GM21390 (cell line): ENCODE measurements around the gene EML1.

Experiments used
- ATAC-seq: cut with Tn5 transposase; IDR thresholded peaks from one replicate; pipeline ENCODE4 v1.9.1; 2021; ENCODE audit not compliant: unreplicated experiment

Gene EML1

DNA sequence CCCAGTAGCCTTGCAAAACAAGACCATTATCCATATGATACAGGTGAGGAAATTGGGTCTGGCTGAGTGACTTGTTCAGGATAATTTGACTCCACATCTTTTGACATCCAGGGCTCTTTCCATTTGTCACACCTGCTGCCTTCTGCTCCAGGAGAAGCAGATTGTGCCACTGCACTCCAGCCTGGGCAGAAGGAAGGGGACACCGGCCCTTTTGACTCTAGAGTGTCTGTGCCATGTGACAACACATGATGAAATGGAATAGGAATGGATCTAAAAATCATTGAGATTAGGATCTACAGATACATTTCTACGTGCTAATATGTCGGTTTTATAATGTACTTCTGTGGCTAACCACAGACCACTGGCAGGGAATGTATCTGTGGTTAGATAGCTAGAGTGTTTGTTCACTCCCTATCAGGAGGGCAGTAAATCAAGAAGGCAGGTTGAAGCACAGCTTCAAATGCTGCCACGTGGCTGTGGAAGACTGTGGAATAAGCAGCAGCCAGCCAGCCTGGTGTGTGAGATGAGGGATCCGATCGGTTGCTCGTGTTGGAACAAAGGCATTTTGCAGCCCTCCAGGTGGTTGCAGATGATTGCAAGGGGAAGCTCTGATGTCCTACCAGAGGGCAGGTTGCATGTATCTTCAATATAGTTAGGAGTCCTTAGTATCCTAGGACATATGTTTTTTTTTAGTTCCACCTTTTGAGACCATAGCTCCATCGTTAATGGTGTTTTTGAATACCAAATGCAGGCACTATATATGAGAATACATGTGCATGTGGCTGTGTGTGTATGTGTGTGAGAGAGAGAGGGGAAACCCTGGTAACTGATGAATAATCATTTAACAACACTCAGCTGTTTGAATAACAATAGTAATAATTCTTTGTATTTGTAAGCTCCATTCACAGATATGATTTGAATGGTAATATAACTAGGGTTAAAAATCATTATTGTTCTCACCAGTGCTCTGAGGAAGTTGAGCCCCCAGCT is 28.6 kb downstream of the EML1 start:
- ATAC-seq, result no peak

DNA sequence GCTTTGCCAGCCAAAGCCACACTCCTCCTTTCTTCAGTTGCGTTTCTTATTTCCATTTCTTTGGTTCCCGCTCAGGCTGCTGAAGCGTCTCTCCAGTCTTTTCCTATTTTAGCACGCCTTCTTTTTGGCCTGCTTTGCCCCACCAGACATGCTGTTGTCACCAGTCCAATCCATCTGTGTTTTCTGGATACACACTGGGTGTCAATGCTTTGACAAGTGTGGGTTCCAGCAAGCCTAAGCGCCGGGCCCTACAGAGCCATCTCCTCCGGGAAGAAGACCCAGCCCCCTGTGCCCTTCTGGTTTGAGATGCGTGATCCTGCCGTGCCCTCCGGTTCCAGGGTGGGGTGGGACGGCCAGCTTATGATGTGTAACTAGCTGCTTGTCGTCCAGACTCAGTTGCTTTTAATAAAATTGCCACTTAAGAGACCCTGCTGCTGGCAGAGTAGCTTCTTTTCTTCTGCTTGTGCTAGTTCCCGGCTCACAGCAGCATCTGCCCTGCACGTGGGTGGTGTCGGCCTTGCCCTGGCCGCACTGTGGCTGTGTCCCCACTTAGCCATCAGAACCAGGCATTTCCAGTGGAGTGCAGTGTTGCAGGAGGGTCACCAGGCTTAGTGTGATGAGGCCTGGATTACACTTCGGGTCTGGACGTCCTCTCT is 29.7 kb downstream of the EML1 start:
- no peak for ATAC-seq

DNA sequence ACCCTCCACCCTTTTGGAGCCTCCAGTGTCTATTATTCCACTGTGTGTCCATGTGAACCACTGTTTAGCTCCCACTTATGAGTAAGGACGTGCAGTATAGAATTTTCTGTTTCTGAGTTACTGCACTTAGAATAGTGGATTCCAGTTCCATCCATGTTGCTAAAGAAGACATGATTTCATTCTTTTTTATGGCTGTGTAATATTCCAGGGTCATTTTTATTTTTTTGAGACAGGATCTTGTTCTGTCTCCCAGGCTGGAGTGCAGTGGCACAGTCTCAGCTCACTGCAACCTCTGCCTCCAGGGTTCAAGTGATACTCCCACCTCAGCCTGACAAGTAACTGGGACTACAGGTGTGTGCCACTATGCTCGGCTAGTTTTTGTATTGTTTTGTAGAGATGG is 31.6 kb downstream of the EML1 start:
- no peak for ATAC-seq

DNA sequence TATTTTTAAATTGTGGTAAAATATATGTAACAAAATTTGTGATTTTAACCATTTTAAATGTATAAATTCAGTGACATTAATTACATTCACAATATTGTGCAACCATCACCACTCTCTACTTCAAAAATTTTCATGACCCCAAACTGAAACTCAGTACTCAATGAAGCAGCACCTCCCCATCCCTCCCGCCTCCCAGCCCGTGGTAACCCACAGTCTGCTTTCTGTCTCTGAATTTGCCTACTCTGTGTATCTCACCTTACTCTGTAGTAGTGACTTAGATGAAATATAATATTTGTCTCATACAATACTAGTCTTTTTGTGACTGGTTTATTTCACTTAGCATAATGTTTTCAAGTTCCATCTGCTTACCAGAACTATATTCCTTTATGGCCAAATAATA is 36.2 kb downstream of the EML1 start:
- no peak for ATAC-seq

DNA sequence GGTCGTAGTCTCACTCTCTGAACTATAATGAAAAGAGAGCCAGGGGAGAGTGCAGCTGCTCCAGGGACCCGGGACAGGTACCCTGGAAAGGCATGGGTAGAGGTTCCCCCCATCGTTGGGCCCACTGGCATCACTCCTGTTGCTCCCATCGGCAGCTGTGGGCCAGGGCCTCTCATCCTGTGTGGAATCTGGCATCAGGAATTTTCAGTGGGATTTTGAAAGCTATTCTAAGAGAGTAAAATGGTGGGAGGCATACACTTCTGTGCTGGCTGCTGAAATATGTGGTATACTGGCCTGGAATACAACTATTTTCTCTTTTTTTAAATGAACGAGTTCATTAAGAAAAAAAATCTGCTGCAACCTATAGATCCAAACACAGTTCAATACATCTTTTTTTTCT is 38.1 kb downstream of the EML1 start:
- no peak for ATAC-seq

DNA sequence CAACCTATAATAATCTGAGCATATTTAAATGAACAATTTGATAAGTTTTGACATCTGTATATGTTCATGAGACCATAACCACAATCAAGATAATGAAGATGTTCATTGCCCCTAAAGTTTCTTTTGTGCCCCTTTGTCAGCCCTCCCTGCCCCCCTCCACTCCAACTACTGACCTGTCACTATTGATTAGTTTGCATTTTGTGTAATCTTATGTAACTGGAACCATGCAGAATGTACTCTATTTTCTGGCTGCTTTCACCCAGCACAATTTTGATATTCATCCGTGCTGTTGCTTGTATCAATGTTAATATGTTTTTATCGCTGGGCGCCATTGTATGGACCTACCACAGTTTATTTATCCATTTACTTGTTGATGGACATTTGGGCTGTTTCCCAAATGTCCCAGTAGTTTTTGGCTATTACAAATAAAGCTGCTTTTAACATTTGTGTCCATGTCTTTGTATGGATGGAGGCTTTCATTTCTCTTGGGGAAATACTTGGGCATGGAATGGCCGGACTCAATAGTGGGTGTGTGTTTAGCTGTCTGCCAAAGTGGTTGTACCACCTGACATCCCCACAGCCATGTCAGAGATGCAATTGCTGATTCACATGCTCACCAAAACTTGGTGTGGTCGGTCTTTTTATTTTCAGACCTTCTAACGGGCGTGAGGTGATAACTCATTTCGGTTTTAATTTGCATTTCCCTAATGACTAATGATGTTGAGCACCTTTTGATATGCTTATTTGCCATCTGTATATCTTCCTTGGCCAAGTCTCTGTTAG is 38.9 kb downstream of the EML1 start:
- no peak for ATAC-seq

DNA sequence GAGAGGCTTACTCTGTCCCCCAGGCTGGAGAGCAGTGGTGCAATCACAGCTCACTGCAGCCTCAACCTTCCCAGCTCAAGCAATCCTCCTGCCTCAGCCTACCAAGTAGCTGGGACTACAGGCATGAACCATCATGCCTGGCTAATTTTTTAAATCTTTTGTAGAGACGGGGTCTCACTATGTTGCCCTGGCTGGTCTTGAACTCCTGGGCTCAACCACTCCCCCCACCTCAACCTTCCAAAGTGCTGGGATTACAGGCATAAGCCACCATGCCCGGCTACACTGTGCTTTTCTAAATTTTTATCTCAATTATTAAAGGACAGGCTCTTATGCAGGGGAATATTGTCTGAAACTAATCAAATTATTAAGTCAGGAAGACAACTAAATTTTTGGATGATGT is 44.6 kb downstream of the EML1 start:
- no peak for ATAC-seq

DNA sequence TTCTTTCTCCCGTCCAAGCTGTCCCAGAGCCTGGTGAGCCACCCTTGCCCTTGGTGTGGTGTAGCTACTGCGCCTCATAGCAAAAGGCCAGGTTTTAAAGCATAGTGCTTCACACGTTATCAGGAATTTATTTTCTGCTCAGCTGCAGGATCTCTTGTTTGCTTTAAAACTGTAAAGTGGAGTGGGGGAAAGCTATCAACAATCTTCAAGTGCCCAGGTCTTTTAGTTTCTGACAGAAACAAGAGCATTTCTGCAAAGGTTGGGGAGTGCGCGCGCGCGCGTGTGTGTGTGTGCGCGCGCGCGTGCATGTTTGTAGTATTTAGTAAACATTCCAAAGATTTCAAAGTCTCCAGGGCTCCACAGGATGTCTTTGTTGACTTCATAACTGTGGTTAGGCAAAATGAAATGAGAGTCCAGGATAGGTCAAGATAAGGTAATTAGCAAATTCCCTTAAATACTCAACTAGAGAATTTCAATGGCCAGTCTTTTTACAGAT is 45.5 kb downstream of the EML1 start:
- ATAC-seq, result no peak

DNA sequence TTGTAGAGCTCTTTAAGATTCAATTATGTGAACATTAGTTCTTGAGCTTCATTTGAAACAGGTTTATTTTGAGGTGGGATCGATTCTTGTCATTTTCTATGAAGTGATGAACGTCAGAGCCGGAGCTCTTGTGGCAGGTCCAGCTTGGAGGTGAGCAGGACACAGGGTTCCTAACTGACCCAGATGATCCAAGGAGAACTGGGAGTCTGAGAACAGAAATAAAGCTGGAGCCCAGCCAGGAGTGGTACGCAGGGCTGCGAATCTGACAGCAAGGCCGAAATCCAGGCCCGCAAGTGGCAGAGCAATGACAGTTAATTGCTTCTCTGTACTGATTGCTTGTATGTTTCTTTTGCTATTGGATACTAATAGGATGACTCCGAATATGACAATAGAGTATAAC is 46.5 kb downstream of the EML1 start:
- no peak for ATAC-seq

DNA sequence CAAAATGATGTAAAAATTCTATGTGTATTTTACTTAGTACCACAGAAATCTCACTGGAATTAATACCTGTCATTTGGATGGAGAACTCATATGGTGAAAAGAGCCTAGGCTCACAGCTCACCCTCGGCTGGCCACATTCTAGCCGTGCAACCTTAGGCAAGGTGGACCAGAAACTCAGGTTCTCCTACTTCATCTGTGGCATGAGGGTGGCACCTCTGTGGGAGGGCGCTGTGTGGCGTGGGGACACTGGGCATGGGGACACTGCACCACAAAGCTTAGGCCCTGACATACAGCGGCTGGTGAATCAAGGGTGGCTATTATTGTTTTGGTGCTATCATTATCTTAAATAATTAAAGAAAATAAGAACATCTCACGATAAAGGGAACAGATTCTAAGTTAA is 47.1 kb downstream of the EML1 start:
- ATAC-seq, result no peak

DNA sequence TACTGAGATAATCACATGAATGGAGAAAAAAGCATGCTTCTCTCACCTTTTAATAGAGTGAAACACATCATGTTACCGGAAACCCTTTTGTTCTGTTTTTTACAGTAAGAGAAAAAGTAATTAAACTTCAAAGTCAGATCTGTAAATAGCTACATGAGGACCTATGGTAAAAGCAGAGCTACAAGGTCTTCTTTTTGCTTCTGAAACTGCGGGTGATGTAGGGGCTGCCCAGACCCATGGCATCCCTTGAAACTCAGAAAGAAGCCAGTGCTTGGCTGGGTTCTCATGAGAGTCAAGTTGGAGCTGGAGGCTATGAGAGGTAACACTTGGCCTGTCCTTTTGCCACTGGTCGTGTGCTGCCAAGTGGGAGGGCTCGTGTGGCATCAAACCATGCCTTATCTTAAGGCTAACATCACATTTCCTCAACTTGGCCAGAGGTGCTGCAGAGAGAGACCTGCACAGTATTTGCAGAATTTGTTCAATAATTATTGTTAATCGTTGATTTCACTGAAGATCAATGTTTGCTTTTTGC is 47.6 kb downstream of the EML1 start:
- no peak for ATAC-seq

DNA sequence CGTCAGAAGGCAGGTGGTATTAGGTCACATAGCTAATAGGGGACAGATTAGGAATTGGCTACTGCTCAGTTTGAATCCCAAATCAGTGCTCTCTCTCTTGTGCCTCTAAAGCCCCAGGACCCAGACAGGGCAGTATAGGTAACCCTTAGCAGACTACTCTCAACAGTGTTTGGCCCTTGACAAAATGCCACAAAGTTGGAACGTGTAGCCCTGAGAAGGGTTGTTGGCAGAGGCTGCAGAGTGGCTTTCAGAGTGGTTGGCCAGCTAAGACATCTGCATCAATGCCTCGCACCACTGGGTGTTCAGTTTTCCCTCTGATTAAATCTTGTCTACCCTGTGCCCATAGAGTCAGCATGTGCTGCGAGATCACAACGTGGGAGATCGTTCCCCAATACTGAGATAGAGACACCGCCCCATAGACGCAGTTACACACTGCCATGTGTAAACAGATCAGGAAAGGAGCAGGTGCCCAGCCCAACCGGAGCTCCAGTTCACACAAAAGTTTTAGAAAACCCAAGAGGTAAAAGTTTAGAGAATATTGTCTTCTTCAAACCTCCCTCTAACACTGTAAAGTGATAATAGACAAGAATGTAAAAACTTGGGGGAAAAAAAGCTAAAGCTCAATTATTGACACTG is 48.3 kb downstream of the EML1 start:
- ATAC-seq, result no peak

DNA sequence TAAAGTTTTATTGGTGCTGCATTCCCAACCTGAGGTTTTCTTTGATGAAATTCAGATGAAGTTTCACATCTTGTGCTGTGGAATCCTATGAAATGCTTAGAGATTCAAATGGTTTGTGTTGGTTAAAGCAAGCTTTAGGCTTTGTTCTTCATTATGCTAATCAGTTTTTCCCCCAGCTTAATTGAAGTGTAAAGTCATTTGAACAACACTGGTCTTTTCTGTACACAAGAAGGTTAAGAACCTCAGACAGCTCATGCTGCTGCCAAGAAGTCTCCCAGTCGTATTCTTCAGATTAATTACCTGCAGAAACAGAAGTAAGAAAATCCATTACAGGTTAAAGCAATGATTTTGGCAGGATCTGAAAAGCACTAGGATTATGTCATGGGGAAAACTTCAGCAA is 48.9 kb downstream of the EML1 start:
- no peak for ATAC-seq

DNA sequence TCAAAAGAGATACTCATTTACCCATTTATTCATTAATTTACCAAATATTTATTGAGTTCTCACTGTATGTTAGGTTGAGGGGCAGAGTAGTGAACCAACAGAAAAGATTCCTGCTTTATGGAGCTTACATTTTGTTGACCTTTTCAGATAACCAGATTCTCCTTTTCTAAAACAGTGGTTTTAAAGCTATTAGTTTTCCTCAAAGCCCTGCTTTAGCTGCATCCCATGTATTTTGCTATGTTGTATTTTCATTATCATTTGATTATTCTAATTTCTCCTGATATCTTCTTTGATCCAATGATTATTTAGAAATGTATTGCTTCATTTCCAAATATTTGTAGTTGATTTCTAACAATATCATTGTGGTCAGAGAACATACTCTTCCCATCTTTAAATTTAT is 53.6 kb downstream of the EML1 start:
- no peak for ATAC-seq

DNA sequence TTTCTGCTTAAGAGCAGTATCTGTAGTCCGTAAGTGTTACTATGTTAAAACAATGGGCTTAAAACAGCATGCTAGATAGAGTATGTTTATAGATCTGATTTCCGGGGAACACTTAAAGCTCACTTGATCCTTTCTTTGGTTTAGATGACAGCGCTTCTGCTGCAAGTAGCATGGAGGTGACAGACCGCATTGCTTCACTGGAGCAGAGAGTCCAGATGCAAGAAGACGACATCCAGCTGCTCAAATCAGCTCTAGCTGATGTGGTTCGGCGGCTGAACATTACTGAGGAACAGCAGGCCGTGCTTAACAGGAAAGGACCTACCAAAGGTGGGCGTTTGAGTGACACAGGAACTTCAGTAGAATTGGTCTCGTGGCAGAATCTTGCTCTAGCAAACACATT is 57.5 kb downstream of the EML1 start:
- ATAC-seq, result no peak

DNA sequence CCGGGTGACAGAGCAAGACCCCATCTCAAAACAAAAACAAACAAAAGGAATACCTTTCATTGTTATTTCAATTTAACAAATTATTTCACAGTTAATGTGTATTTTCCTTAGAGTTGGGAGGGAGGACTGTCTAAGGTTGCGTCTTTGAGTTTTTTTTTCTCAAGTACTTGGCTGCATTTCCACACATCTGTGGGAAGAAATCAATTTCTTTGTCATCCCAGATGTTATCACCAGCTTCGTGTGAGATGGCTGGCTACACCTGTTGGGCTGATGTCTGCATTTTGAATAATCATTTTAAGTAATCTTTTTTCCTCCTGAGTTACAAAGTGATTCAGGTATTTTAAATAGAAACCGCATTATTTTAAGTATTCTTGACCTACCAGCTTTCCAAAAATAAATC is 59.4 kb downstream of the EML1 start:
- ATAC-seq, result no peak

DNA sequence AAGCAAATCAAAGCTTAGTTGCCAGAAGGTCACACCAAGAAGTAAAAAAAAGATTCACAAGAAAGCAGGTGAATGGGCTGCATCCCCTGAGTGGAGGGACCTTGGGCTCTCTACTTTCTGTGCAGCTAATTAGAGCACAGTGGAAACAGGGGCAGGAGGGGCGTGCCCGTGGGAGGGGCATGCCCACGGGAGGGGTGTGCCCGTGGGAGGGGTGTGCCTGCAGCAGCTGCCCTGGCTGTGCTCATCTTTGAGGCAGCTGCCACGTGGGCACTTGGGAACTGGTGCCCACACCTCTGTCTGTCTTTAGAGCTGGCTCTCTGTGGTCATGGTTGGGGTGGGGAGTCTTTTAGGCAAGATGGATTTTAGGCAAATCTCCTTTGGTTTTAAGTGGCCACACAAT is 60.0 kb downstream of the EML1 start:
- ATAC-seq, result no peak

DNA sequence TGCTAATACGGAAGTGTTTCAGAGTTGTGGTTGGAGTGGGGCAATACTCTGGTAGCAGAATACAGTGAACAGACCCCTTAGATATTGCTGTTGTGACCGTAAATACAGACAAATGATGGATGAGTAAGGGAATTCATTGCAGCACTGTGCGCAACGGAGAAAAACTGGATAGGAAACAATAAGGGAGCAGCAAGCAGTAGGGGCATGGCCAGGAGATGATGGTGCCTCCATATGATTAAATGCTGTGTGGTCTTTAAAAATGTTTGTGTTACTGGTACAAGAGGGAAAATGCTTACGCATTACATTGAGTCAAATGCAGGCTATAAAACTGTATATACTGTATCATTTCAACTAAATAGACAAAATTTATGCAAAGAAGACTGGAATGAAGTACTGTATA is 61.6 kb downstream of the EML1 start:
- no peak for ATAC-seq

DNA sequence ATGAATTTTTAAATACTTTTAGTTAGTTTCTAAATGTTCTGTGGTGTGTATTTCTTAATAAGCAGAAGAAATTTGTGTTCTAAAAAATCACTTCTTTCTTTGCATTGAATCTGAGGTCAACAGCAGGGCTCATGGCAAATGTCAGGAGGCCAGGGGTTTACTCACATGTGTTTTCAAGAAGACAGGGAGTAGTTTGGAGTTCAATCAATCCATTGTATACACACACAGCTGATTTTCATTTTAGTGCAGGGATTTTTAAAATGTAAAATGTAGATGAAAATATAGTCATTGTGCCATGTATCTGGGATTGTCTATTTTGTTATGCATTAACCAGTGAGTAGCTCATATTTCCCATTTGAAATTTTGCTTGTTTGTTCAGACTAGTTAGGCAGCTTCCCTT is 62.1 kb downstream of the EML1 start:
- ATAC-seq, result no peak

DNA sequence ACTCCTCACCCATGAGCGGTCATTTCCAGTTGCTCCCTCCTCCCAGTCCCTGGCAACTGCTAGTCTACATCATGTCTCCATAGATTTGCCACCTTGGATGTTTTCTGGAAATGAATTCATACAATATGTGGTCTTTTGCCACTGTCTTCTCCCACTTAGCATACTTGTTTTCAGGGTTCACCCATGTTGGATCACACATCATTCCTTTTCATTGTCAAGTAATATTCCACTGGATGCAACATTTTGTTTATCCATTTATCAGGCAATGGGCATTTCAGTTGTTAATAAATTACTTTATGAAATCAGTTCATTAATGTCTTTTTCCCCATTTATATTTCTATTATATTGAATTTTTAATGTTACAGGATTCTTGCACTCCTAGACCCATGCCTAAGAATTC is 64.3 kb downstream of the EML1 start:
- ATAC-seq, result no peak

DNA sequence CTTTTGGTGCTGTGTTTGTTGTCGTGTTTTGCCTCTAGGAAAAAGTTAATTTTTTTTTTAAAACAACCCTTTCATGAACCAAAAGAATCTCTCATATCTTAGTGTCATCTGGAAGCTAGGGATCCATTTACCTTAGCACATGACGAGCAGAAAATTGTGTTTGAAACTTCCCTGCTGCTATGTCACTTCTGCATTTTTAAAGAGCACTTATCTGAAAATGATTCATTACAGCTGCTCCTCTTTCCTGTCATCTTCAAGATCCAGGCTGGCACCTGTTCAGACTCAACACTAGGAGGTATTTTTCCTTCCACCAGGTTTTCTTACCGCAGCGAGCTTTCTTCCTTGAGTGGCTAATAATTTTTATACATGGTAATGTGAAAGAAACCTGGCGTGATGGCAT is 67.0 kb downstream of the EML1 start:
- no peak for ATAC-seq
